Loucy (cell line): ENCODE data around the gene TBC1D2B.

Source experiments
- EZH2phosphoT487 ChIP-seq: fragments of 200-600 bp; IDR thresholded peaks from 2 replicates; pipeline ENCODE4 v1.6.1; 2018; ENCODE audit warnings: antibody characterized with exemption, mild to moderate bottlenecking, moderate library complexity, borderline replicate concordance
- TF ChIP-seq, protein P1 (sequence below): fragments of 200-600 bp; sonication (generic); conservative IDR thresholded peaks from 2 replicates; pipeline ENCODE4 v1.5.1; 2014; ENCODE audit warnings: mild to moderate bottlenecking, antibody characterized with exemption, low read length

GRCh38 chr15:78002996-78003395 lies 74.5 kb downstream of the TBC1D2B start:
- TF ChIP-seq, protein P1, sequence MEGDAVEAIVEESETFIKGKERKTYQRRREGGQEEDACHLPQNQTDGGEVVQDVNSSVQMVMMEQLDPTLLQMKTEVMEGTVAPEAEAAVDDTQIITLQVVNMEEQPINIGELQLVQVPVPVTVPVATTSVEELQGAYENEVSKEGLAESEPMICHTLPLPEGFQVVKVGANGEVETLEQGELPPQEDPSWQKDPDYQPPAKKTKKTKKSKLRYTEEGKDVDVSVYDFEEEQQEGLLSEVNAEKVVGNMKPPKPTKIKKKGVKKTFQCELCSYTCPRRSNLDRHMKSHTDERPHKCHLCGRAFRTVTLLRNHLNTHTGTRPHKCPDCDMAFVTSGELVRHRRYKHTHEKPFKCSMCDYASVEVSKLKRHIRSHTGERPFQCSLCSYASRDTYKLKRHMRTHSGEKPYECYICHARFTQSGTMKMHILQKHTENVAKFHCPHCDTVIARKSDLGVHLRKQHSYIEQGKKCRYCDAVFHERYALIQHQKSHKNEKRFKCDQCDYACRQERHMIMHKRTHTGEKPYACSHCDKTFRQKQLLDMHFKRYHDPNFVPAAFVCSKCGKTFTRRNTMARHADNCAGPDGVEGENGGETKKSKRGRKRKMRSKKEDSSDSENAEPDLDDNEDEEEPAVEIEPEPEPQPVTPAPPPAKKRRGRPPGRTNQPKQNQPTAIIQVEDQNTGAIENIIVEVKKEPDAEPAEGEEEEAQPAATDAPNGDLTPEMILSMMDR = no peak
- no peak for TF ChIP-seq EZH2phosphoT487
